ENCODE results near the gene CYB561D2. TPM values are rescaled to one million over a fixed set of nuclear protein-coding genes. Genes with fewer than 3 reads are reported as not detected.
A peak's percentile ranks its signal among the peaks of the same experiment; 100 is the strongest.

Gene CYB561D2
- total RNA-seq, 1 experiment from 2014 or later: 19.3 TPM

- Histone ChIP-seq H3K36me3 (ENCODE audit: low read depth) (no peaks in the 10 kb centered on the region), H3K9me2 (ENCODE audit: insufficient read depth) (no peaks in the 10 kb centered on the region), H2AFZ (no peak overlapping the region), H3K4me2 (no peak overlapping the region), H3K9me3 (ENCODE audit: insufficient read depth, low read depth) (no peaks in the 10 kb centered on the region), H3K79me2 (ENCODE audit: low read depth) (no peaks in the 10 kb centered on the region), H3K27ac (no peak overlapping the region), H4K20me1 (ENCODE audit: insufficient read depth) (no peaks in the 10 kb centered on the region), H3K27me3 (ENCODE audit: insufficient read depth, low read depth) (peaks cover 29% of the 10 kb centered on the region), H3K4me1 (replicated peaks; ENCODE audit: insufficient read depth) (no peaks in the 10 kb centered on the region), H3F3A (ENCODE audit: insufficient read depth, low read depth) (no peaks in the 10 kb centered on the region), H3K4me3 (no peak overlapping the region)
- intact Hi-C loops (cut with micrococcal nuclease; ENCODE audit: unreplicated experiment): no loop called here
- ChIA-PET CTCF (no interaction called here), POLR2A (ENCODE audit: unreplicated experiment) (interaction anchor here (0.6 kb wide), 1 partner anchor 1730 kb away, joined by 3 read pairs; no protein-coding TSS in a partner anchor)
- TF ChIP-seq, protein P1, sequence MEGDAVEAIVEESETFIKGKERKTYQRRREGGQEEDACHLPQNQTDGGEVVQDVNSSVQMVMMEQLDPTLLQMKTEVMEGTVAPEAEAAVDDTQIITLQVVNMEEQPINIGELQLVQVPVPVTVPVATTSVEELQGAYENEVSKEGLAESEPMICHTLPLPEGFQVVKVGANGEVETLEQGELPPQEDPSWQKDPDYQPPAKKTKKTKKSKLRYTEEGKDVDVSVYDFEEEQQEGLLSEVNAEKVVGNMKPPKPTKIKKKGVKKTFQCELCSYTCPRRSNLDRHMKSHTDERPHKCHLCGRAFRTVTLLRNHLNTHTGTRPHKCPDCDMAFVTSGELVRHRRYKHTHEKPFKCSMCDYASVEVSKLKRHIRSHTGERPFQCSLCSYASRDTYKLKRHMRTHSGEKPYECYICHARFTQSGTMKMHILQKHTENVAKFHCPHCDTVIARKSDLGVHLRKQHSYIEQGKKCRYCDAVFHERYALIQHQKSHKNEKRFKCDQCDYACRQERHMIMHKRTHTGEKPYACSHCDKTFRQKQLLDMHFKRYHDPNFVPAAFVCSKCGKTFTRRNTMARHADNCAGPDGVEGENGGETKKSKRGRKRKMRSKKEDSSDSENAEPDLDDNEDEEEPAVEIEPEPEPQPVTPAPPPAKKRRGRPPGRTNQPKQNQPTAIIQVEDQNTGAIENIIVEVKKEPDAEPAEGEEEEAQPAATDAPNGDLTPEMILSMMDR (conservative IDR thresholded peaks at IDR 0.05): no peak
- no peak for TF ChIP-seq EZH2 (IDR thresholded peaks at IDR 0.05; ENCODE audit: low read depth)
- no TSS peak for BruUV-seq (replicated peaks)
- no peak for DNase-seq
These were observed 18.5 kb downstream of the CYB561D2 start for GRCh38 chr3:50369012-50369670.

- Histone ChIP-seq H4K20me1 (ENCODE audit: insufficient read depth) (no peaks in the 10 kb centered on the region), H3K36me3 (ENCODE audit: low read depth) (no peaks in the 10 kb centered on the region), H3K9me3 (ENCODE audit: insufficient read depth, low read depth) (no peaks in the 10 kb centered on the region), H3K79me2 (ENCODE audit: low read depth) (no peaks in the 10 kb centered on the region), H3K27me3 (ENCODE audit: insufficient read depth, low read depth) (peaks cover 29% of the 10 kb centered on the region), H3K4me3 (no peak overlapping the region), H3K27ac (no peak overlapping the region), H3F3A (ENCODE audit: insufficient read depth, low read depth) (no peaks in the 10 kb centered on the region), H3K4me2 (no peak overlapping the region), H2AFZ (no peak overlapping the region), H3K4me1 (replicated peaks; ENCODE audit: insufficient read depth) (no peaks in the 10 kb centered on the region), H3K9me2 (ENCODE audit: insufficient read depth) (no peaks in the 10 kb centered on the region)
- TF ChIP-seq EZH2 (IDR thresholded peaks at IDR 0.05; ENCODE audit: low read depth): no peak
- TF ChIP-seq, protein P1 (conservative IDR thresholded peaks at IDR 0.05): peak; percentile 50; the same call in 1 of the 2 replicates
- ChIA-PET POLR2A (ENCODE audit: unreplicated experiment) (interaction anchor here (0.6 kb wide), 1 partner anchor 16 kb away, joined by 3 read pairs; no protein-coding TSS in a partner anchor), CTCF (interaction anchor here (0.5 to 1.0 kb wide), 4 partner anchors 9 to 172 kb away, joined by 4 to 7 read pairs (median 6); no protein-coding TSS in a partner anchor)
- intact Hi-C loops (cut with micrococcal nuclease; ENCODE audit: unreplicated experiment): loop anchor here (2.0 kb wide), 1 partner anchor 58 kb away; no protein-coding TSS in a partner anchor
- no TSS peak for BruUV-seq (replicated peaks)
- DNase-seq: peak in 1 of 2 experiments; percentile 30
These were observed 19.9 kb downstream of the CYB561D2 start for GRCh38 chr3:50370594-50370993.

DNA sequence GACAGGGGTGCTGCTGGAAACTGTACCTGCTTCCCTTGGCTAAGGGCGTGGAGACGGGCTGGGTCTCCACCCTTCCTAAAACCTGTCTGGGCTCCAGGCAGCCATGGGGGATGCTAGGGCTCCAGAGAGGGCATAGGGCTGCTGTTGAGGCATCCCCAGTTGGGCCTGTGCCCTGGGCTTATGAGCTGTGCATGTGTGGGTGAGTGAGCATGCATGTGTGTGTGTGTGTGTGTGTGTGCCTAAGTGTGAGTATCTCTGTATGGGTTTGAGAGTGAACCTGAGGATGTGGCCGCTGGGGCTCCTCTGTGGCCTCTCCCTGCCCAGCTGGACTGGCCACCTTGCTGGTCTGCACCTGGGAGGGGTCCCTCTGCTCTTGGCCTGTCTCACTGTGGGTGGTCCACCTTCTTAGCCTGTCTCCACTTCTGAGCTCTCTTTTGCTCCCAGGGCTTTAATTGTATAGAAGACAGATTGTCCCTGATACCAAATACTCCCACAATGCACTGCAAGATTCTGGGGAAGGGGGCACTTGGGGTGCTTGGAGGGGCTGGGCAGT, 20.5 kb downstream of the CYB561D2 start:
- intact Hi-C loops (cut with micrococcal nuclease; ENCODE audit: unreplicated experiment): loop anchor here (2.0 kb wide), 1 partner anchor 58 kb away; no protein-coding TSS in a partner anchor
- Histone ChIP-seq H4K20me1 (ENCODE audit: insufficient read depth) (no peaks in the 10 kb centered on the region), H3K4me1 (replicated peaks; ENCODE audit: insufficient read depth) (no peaks in the 10 kb centered on the region), H3K4me3 (no peak overlapping the region), H3F3A (ENCODE audit: insufficient read depth, low read depth) (no peaks in the 10 kb centered on the region), H3K79me2 (ENCODE audit: low read depth) (no peaks in the 10 kb centered on the region), H3K4me2 (no peak overlapping the region), H3K36me3 (ENCODE audit: low read depth) (no peaks in the 10 kb centered on the region), H2AFZ (no peak overlapping the region), H3K27me3 (ENCODE audit: insufficient read depth, low read depth) (peaks cover 32% of the 10 kb centered on the region), H3K27ac (no peak overlapping the region), H3K9me2 (ENCODE audit: insufficient read depth) (no peaks in the 10 kb centered on the region), H3K9me3 (ENCODE audit: insufficient read depth, low read depth) (no peaks in the 10 kb centered on the region)
- ChIA-PET CTCF (interaction anchor here (0.6 to 1.0 kb wide), 3 partner anchors 9 to 171 kb away, joined by 4 to 7 read pairs (median 5); no protein-coding TSS in a partner anchor), POLR2A (ENCODE audit: unreplicated experiment) (interaction anchor here (0.8 kb wide), 1 partner anchor 172 kb away, joined by 16 read pairs; no protein-coding TSS in a partner anchor)
- TF ChIP-seq, protein P1 (conservative IDR thresholded peaks at IDR 0.05): no peak
- no peak for TF ChIP-seq EZH2 (IDR thresholded peaks at IDR 0.05; ENCODE audit: low read depth)
- no TSS peak for BruUV-seq (replicated peaks)
- no peak for DNase-seq

Measured in PC-9 (cell line).